ENCODE measurements around the gene HMGCLL1.

DNA sequence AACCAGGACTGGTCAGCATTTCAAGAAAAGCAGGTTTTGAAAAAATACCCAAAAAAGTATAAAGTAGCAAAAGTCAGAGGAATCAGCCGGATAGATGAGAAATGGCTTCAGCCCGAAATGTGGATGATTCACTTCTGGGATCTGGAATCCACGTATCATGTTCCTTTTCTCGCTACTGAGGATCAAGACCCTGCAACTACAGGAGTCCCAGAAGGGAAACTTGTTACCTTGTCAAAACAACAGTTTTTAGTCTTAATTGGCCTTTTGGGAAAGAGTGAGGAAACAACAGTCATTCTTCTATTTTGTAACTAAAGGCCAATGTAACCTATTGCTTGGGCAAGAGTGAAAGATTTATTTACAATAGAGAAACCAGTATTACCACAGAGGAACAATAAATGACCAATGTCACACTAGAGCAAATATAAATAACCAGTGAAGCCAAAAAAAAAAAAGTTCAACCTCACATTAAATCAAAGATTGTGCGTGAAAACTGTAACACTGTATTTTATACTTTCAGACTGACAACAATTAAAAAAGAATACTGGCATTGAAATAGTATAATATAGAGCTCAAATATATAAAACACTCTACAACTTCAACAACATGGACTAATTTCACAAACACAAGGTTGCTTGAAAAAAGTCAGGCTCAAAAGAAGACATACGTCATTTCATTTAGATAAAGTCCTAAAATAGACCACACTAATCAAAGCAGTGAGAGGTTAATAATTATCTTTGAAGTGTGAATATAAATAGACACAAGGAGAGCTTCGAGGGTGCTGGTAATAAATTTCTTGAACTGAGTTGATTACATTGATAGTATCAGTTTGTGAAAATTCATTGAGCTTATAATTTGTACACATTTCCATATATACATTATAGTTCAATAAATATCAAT lies 135.5 kb downstream of the HMGCLL1 start:
- TF ChIP-seq, protein P1, sequence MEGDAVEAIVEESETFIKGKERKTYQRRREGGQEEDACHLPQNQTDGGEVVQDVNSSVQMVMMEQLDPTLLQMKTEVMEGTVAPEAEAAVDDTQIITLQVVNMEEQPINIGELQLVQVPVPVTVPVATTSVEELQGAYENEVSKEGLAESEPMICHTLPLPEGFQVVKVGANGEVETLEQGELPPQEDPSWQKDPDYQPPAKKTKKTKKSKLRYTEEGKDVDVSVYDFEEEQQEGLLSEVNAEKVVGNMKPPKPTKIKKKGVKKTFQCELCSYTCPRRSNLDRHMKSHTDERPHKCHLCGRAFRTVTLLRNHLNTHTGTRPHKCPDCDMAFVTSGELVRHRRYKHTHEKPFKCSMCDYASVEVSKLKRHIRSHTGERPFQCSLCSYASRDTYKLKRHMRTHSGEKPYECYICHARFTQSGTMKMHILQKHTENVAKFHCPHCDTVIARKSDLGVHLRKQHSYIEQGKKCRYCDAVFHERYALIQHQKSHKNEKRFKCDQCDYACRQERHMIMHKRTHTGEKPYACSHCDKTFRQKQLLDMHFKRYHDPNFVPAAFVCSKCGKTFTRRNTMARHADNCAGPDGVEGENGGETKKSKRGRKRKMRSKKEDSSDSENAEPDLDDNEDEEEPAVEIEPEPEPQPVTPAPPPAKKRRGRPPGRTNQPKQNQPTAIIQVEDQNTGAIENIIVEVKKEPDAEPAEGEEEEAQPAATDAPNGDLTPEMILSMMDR (IDR thresholded peaks at IDR 0.05; ENCODE audit: extremely low read depth in 1 of 2, insufficient read depth in 1 of 2, low read depth in 1 of 2, low read length in 2 of 2) = no peak
- TF ChIP-seq GATA2 (IDR thresholded peaks at IDR 0.05; ENCODE audit: insufficient read depth, insufficient read length, low read depth, low read length) (no peak), EZH2 (IDR thresholded peaks at IDR 0.05; ENCODE audit: borderline replicate concordance, low read depth, low read length, severe bottlenecking) (no peak), POLR2A (IDR thresholded peaks at IDR 0.05; ENCODE audit: low read depth, low read length) (no peak), POLR2AphosphoS5 (IDR thresholded peaks at IDR 0.05; ENCODE audit: insufficient read depth, low read depth, low read length) (no peak), JUN (IDR thresholded peaks at IDR 0.05; ENCODE audit: borderline replicate concordance, insufficient read depth, insufficient read length, low read depth) (no peak)
